ENCODE measurements around the gene MACROD2.

DNA sequence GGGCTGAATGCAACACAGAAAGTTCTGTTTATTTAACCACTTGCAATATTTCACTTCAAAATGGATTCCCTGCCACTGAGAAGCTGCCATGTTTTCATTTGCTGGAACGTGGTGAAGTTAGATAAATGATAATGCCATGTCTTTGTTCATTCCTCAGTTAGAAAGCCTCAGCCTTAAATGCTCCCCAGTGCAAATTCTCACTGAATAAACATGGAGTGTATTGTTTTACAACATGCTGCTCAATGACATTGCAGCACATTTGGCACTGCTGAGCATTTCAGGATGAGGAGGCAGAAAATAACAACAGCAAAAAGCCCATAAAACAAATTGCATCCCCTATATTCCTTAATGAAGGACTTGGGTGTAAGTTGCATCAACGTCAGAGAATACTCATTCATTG lies 1255.9 kb downstream of the MACROD2 start:
- TF ChIP-seq CTCF (IDR thresholded peaks at IDR 0.05) (no peak), ZFX (IDR thresholded peaks at IDR 0.05; ENCODE audit: borderline replicate concordance) (no peak)
